Activated CD8-positive, alpha-beta memory T cell treated with anti-CD3 and anti-CD28 coated beads, Interleukin-2, amount 50 U/mL, for 48 hours (primary cell): ENCODE data around the gene CCSER2.
A peak's percentile ranks its signal among the peaks of the same experiment; 100 is the strongest.
"Not testable (repeated sequence)": the region's sequence is repeated elsewhere in the genome, so short reads cannot be mapped to it uniquely, and the experiment has no call there.

Experiments used
- DNase-seq: peaks from one replicate; pipeline ENCODE4 v3.0.0-alpha.2; 2020

Gene CCSER2, protein sequence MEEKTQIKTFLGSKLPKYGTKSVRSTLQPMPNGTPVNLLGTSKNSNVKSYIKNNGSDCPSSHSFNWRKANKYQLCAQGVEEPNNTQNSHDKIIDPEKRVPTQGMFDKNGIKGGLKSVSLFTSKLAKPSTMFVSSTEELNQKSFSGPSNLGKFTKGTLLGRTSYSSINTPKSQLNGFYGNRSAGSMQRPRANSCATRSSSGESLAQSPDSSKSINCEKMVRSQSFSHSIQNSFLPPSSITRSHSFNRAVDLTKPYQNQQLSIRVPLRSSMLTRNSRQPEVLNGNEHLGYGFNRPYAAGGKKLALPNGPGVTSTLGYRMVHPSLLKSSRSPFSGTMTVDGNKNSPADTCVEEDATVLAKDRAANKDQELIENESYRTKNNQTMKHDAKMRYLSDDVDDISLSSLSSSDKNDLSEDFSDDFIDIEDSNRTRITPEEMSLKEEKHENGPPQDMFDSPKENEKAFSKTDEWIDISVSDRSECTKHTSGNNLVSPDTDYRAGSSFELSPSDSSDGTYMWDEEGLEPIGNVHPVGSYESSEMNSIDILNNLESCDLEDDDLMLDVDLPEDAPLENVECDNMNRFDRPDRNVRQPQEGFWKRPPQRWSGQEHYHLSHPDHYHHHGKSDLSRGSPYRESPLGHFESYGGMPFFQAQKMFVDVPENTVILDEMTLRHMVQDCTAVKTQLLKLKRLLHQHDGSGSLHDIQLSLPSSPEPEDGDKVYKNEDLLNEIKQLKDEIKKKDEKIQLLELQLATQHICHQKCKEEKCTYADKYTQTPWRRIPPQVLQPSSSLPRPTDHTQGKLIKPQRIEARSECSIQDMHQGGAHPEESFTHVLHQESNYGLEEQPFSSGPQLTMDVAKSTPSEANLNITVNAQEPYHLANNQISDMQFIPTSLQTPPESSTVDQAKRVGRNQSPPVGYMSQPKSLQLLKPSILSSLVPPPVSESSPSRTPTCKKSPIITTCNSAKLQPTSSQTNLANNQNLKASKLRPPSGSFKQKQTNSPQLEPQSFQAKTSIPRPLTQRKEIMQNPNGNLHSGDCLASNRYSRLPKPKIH

DNA sequence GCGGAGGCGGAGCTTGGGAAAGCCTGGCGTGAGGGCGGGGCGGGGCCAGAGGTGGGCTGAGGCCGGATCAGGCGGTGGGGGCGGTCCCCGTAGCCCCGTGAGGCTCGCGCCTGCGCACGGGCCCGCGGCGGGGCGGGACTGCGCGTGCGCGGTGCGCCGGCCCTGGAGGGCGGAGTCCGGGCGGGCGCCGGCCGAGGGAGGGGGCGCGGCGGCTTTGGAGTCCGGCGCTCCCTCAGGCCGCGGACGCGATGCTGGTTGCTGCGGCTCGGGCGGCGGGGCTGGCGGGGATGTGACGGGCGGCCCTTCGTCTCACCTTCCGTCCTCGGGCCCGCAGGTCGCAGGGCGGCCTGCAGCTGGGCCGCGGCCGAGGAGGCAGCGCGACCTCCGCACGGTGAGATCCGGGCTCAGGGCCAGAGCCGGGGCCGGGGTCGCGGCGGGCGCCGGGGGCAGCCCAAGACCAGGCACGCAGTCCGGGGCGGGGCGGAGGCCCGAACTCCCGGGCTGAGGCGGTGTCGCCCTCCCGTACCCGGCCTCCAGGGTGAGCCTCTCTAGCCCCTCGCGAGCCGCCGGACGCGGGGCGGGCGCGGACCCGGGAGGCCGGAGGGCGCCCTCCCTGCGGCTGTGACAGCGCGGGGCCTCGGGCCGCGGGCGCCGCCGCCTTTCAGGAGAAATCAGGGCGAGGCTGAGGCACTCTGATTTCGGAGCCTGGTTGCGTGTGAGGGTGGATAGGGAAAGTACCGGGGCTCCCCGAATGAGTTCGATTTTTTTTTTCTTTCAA, at the start of gene CCSER2:
TSS of gene CCSER2 (plus strand) at position 172 of the 778 bp plus-strand sequence. CDS start 42,464 bp downstream, outside the sequence.
- peak; percentile 99 for DNase-seq

DNA sequence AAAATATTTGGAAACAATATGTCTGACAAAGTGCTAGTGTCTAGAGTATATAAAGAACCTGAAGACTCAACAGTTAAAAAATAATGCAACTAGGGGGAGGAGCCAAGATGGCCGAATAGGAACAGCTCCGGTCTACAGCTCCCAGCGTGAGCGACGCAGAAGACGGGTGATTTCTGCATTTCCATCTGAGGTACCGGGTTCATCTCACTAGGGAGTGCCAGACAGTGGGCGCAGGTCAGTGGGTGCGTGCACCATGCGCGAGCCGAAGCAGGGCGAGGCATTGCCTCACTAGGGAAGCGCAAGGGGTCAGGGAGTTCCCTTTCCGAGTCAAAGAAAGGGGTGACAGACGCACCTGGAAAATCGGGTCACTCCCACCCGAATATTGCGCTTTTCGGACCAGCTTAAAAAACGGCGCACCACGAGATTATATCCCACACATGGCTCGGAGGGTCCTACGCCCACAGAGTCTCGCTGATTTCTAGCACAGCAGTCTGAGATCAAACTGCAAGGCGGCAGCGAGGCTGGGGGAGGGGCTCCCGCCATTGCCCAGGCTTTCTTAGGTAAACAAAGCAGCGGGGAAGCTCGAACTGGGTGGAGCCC, 48.4 kb upstream of the CCSER2 start:
- not testable (repeated sequence) for DNase-seq

- DNase-seq, result no peak
Measured at GRCh38 chr10:84286695-84287094, 41.7 kb upstream of the CCSER2 start.

GRCh38 chr10:84288151-84288550, 40.2 kb upstream of the CCSER2 start:
- no peak for DNase-seq

DNA sequence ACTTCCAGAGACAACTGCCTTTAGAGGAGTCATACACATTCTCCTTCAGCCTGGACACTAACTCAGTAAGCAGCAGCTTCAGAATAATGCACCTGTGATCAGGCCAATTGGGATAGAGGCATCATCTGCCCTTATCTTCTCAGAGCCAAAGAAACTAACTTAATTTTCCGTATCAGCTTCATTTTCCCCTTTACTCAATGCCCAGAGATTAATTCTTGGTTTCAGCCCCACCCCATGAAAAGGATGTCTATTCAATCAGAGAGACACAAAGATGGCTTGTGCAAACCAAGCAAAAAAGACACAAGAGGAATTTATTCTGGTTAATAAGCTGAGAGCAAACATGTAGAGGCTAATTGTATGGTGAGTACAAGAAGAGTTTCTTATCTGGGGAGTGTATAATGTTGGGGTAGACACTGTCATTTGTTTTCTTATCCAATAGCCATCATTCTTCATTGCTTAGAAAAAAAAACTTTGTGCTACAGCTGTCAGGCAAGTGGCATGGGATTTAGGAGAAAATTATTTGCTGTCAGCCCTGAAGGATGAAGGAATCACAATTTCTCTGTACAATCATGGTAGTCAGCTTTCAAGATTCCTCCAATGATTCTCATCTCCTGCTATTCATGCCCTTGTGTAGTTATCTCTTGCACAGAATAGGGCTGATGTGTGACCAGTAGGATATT, 38.7 kb upstream of the CCSER2 start:
- DNase-seq, result no peak

- no peak for DNase-seq
Measured at GRCh38 chr10:84290235-84290634, 38.2 kb upstream of the CCSER2 start.

GRCh38 chr10:84291384-84291783, 37.0 kb upstream of the CCSER2 start:
- no peak for DNase-seq

DNA sequence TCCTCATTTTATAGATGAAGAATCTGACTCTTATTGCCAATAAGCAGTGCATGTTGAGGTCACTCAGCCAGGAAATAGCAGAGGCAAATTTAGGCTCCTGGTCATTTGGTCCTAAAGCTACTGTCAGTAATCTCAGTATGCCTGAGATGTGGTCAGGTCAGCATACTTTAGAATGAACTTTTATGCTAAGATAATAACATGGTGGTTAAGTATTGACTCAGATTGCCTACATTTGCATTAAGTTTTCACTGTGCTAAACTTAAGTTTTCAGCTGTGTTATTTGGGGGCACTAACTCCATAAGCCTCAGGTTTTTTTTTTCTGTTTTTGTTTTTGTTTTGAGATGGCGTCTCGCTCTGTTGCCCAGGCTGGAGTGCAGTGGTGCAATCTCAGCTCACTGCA, 35.9 kb upstream of the CCSER2 start:
- no peak for DNase-seq

GRCh38 chr10:84293171-84293570, 35.2 kb upstream of the CCSER2 start:
- DNase-seq, result no peak

- no peak for DNase-seq
Measured at GRCh38 chr10:84293574-84294016, 34.8 kb upstream of the CCSER2 start.

- DNase-seq, result no peak
Measured at GRCh38 chr10:84294766-84295447, 33.5 kb upstream of the CCSER2 start.

DNA sequence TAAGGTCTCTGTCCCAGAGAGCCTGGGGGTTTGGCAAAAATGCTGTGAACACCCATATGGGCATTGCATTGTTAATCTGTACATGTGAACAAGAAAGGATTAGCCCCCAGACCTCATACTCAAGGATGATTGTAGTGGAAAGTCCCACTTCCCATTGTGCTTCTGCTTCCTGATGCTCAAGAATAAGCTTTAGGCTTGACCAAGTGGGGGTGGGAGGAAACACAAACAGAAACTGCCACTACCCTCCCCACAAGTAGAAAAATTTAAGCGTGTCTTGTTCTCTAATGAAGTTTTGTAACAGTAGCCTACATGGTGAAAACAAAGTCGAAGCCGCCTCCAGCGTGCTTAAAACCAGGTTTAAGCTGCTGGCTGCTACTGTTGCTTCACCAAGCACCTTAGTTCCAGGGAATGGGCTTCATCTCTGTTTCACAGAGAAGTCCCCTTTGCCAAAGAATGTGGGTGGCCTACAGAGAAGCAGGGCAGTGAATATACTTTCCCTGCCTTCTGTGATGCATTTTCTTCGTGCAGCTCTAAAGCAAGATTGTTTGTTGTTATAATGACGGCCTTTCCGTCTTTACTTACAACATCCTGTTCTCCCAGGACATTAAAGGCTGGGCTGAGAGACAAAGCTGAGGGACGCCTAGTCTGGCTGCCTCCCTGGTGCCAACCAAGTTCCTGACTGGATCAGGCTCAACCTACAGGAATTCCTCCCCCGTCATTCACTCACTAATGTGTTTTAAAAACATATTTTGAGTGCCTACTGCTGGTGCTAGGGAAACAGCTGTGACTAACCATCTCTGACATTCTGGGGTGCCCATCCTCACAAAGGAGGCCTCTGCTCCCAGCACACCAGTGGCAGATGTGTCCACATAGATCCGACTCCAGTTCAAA, 32.1 kb upstream of the CCSER2 start:
- no peak for DNase-seq

- no peak for DNase-seq
Measured at GRCh38 chr10:84298057-84298456, 30.3 kb upstream of the CCSER2 start.

DNA sequence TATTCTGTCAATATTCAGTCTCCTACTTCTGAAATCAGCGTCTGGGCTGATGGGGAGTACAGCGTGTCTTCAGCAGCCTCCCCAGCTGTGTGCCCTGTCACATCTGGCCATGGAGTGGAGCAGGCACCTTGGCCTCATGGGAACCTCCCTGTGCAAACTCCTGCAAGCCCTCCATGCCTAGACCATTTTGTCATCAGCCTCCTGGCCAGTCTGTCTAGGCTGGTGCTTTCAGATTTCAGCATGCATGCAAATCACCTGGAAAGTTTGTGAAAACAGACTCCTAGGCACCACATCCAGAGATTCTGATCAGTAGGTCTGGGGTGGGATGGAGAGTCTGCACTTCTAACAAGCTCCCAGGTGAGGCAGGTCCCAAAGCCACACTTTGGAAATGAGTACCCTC, 26.2 kb upstream of the CCSER2 start:
- no peak for DNase-seq

- DNase-seq, result no peak
Measured at GRCh38 chr10:84306751-84307384, 21.5 kb upstream of the CCSER2 start.

GRCh38 chr10:84308021-84308420, 20.4 kb upstream of the CCSER2 start:
- DNase-seq, result no peak

DNA sequence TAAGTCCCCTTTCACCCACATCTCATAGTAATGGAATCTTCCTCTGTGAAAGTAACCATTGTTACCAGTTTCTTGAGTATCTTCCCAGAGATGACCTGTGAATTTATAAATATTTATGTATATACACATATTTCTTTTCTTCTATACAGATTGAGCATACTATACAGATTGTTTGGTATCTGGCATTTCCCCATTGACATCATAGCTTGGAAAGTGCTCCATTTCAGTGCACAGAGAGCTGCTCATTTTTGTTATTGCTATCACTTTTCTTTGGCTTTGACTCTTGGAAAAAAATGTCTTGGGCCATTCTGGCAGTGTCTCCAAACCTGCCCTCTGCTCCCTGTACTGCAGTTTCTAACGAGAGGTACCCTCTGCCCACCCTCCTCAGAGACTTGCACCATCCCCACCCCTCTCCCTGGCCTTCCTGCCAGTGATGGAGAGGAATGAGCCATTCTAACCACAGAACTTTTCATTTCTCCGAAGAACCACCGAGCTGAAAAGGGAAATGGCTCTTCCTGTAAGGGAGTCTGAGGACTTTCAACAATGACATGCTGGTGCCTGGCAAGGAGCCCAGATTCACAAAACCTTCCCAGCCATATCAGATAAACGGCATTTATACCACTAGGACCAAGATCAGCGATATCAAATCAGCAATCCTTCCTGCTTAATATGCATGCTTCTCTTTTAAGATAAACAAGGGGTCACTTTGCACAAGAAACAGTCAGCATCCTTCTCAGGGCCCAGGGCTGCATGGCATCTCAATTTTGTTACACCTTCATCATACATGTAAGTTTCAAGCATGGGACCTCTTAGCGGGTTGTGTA, 19.7 kb upstream of the CCSER2 start:
- no peak for DNase-seq

DNA sequence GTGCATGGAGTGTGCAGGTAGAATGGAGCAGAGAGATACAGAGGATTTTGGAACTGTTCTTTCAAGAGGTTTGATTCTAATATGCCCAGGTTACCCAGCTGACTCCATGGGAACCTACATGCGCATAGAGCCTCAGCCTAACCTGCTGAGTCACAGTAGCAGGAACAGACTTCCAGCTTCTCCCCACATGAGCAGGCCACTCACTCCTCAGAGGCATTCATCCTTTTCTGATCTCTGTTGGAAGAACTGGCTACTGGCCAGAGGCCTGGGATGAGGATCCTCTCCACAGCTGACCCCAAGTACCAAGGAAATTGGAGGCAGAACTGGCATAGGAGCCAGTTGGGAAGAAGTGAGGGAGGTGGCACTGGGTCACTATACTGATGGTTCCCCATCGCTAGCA, 17.9 kb upstream of the CCSER2 start:
- DNase-seq, result no peak

DNA sequence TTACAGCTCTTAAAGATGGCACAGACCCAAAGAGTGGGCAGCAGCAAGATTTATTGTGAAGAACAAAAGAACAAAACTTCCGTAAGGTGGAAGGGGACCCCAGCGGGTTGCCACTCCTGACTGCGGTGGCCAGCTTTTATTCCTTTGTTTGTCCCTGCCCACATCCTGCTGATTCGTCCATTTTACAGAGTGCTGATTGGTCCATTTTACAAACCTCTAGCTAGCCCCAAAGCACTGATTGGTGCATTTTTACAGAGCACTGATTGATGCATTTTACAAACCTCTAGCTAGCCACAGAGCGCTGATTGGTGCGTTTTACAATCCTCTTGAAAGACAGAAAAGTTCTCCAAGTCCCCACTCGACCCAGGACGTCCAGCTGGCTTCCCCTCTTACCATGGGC, 16.8 kb upstream of the CCSER2 start:
- DNase-seq, result no peak
